HepG2 (cell line): ENCODE measurements around the gene BYSL. TPM values are rescaled to one million over a fixed set of nuclear protein-coding genes. Genes with fewer than 3 reads are reported as not detected.

Experiments used
- ATAC-seq: fragments of 200-7000 bp; cut with Tn5 transposase; 3 replicates; pipeline ENCODE4 v1.9.1; 2020; ENCODE audit warnings: mild to moderate bottlenecking, moderate library complexity
- BruUV-seq: library from RNA; stranded (reverse); fragments of 400-500 nt; replicated peaks from 2 replicates; lab custom pipeline; 2021; lab: Mats Ljungman, UMichigan
- CTCF ChIA-PET: fragments of 300-600 bp; formaldehyde crosslinking; extraction: SDS; loops from one replicate; lab custom pipeline; 2021; ENCODE audit warnings: low total read pairs, inconsistent platforms, low intra/inter-chr PET ratio; lab: Yijun Ruan, JAX
- POLR2A ChIA-PET: fragments of 350-600 bp; sonication (Branson Sonifier 250); formaldehyde crosslinking; loops from one replicate; lab custom pipeline; 2020; ENCODE audit warnings: antibody characterized with exemption, inconsistent platforms; lab: Yijun Ruan, JAX
- DNase-seq: peaks from one replicate; pipeline ENCODE4 v3.0.0-alpha.2; 2015; ENCODE audit warnings: low spot score
- FAIRE-seq: peaks from 3 replicates; lab custom pipeline; 2011; peaks lifted over from hg19 to GRCh38; lab: Jason Lieb, UNC
- H2AFZ ChIP-seq: one replicate; pipeline ENCODE4 v1.6.1; 2011; ENCODE audit warnings: low read length, inconsistent platforms
- H3K27ac ChIP-seq: fragments of 300-600 bp; 3 replicates; pipeline ENCODE4 v1.8.0; 2011; ENCODE audit warnings: mixed run types, mild to moderate bottlenecking, mixed read lengths, low read length, inconsistent platforms; ENCODE audit not compliant: insufficient read depth; ENCODE audit errors: extremely low read length
- H3K27me3 ChIP-seq, 2 experiments: fragments of 200-600 bp in 1 of 2; 2 replicates in 1 of 2; 3 replicates in 1 of 2; pipeline versions ENCODE4 v1.6.0 to v1.8.0; 2011; ENCODE audit warnings: low read length in 2 of 2, mild to moderate bottlenecking in 2 of 2, moderate library complexity in 2 of 2, inconsistent platforms in 1 of 2; ENCODE audit not compliant: insufficient read depth in 2 of 2, control insufficient read depth in 1 of 2
- H3K36me3 ChIP-seq, 2 experiments: fragments of 200-600 bp in 1 of 2; replicated peaks in 1 of 2; 2 replicates in 1 of 2; 3 replicates in 1 of 2; pipeline versions ENCODE4 v1.5.1 to v1.8.0; 2011; ENCODE audit warnings: low read length in 2 of 2, inconsistent platforms in 1 of 2; ENCODE audit not compliant: insufficient read depth in 2 of 2, control insufficient read depth in 1 of 2
- H3K4me1 ChIP-seq: 2 replicates; pipeline ENCODE4 v1.5.1; 2012; ENCODE audit warnings: low read length, inconsistent platforms; ENCODE audit not compliant: insufficient read depth
- H3K4me2 ChIP-seq: 2 replicates; pipeline ENCODE4 v1.6.0; 2011; ENCODE audit warnings: low read depth, low read length, inconsistent platforms
- H3K4me3 ChIP-seq, 3 experiments: fragments of 200-600 bp in 1 of 3; sonication (generic), shearing (Covaris generic) in 1 of 3; replicated peaks in 1 of 3; 2 replicates each; pipeline ENCODE4 v1.5.1; 2011 to 2016; ENCODE audit warnings: low read length in 3 of 3, inconsistent platforms in 2 of 3, low read depth in 2 of 3, mild to moderate bottlenecking in 2 of 3, control low read depth in 1 of 3, mixed read lengths in 1 of 3; ENCODE audit not compliant: insufficient read depth in 1 of 3
- H3K79me2 ChIP-seq: one replicate; pipeline ENCODE4 v1.6.1; 2011; ENCODE audit warnings: low read length, inconsistent platforms; ENCODE audit not compliant: insufficient read depth
- H3K9ac ChIP-seq: 2 replicates; pipeline ENCODE4 v1.6.0; 2011; ENCODE audit warnings: mild to moderate bottlenecking, low read depth, low read length, inconsistent platforms; ENCODE audit not compliant: insufficient read depth
- H3K9me3 ChIP-seq: 2 replicates; pipeline ENCODE4 v1.5.1; 2012; ENCODE audit warnings: mild to moderate bottlenecking, low read length
- H4K20me1 ChIP-seq: 2 replicates; pipeline ENCODE4 v1.6.0; 2011; ENCODE audit warnings: inconsistent platforms, mild to moderate bottlenecking, low read length, moderate library complexity; ENCODE audit not compliant: insufficient read depth
- ARID3A ChIP-seq: IDR thresholded peaks from 2 replicates; pipeline ENCODE4 v1.6.1; 2012; ENCODE audit warnings: low read depth, low read length, improper control_type of control experiment
- CEBPB ChIP-seq: IDR thresholded peaks from 2 replicates; pipeline ENCODE4 v1.6.1; 2011; ENCODE audit warnings: low read depth, low read length, improper control_type of control experiment, borderline replicate concordance
- FOXA1 ChIP-seq, 2 experiments: fragments of 450-650 bp in 1 of 2; sonication (generic) in 1 of 2; formaldehyde crosslinking in 1 of 2; IDR thresholded peaks; 2 replicates each; pipeline versions ENCODE4 v1.4.0 to v1.6.1; 2016 to 2020; ENCODE audit warnings: missing genetic modification reagents in 1 of 2
- FOXA3 ChIP-seq: IDR thresholded peaks from 2 replicates; pipeline ENCODE4 v1.6.1; 2016; ENCODE audit warnings: missing genetic modification reagents, missing compliant biosample characterization
- FOXK2 ChIP-seq: fragments of 450-650 bp; IDR thresholded peaks from 2 replicates; pipeline ENCODE4 v1.6.1; 2016
- FOXP1 ChIP-seq, 2 experiments: fragments of 450-650 bp in 1 of 2; IDR thresholded peaks; 2 replicates each; pipeline ENCODE4 v1.6.1; 2017 to 2018; ENCODE audit warnings: antibody characterized with exemption in 1 of 2
- SRF ChIP-seq: IDR thresholded peaks from 2 replicates; pipeline ENCODE4 v1.6.1; 2011; ENCODE audit warnings: mild to moderate bottlenecking, low read depth, low read length, moderate library complexity
- SRSF1 ChIP-seq: fragments of 200-400 bp; formaldehyde crosslinking; optimal IDR thresholded peaks from 2 replicates; pipeline ENCODE3; 2017; ENCODE audit warnings: mild to moderate bottlenecking, low read depth, low read length, moderate library complexity
- SUZ12 ChIP-seq: fragments of 150-350 bp; IDR thresholded peaks from 2 replicates; pipeline ENCODE4 v1.6.1; 2014; ENCODE audit warnings: low read depth, low read length
- ZBTB20 ChIP-seq: sonication (generic); formaldehyde crosslinking; IDR thresholded peaks from 2 replicates; pipeline ENCODE4 v1.8.1; 2023; ENCODE audit warnings: missing genetic modification reagents, low read depth, mild to moderate bottlenecking, borderline replicate concordance
- WGBS: methylation state at CpG from one replicate; pipeline ENCODE4 v1.1.6; 2017; ENCODE audit warnings: low lambda C conversion rate; 5-methylcytosine and 5-hydroxymethylcytosine counted together
- in situ Hi-C: cut with HindIII; loops from 2 replicates; pipeline ENCODE4 v1.10.0; 2017; ENCODE audit warnings: low pct_unique_long_range_greater_than_20kb; ENCODE audit not compliant: extremely low pct_ligation_motif_present
- intact Hi-C: fragments of 100-400 bp; cut with micrococcal nuclease; formaldehyde crosslinking; loops from one replicate; pipeline ENCODE4 v1.10.0; 2022; ENCODE audit not compliant: unreplicated experiment
- polyA plus RNA-seq, 8 experiments: library from polyadenylated mRNA; depleted of rRNA in 3 of 8; stranded (reverse) in 7 of 8; unstranded in 1 of 8; fragments of >200 nt; fragmentation: Illumina TruSeq in 4 of 8; extraction: Trizol in 4 of 8; gene quantifications; 2 replicates each; pipeline versions ENCODE4 v1.2.1 to v1.2.3, GENCODE V29; 2011 to 2016; ENCODE audit warnings: low read depth in 4 of 8, missing spikeins in 1 of 8, mixed read lengths in 1 of 8; ENCODE audit not compliant: insufficient read depth in 1 of 8
- total RNA-seq, 5 experiments: library from RNA; depleted of rRNA; stranded (reverse); fragments of >200 nt; fragmentation: Illumina TruSeq; extraction: Trizol; gene quantifications; 2 replicates each; pipeline ENCODE4 v1.2.3, GENCODE V29; 2016; ENCODE audit warnings: low read depth in 1 of 5
- TF ChIP-seq, protein P1 (sequence below): sonication (generic); formaldehyde crosslinking; conservative IDR thresholded peaks from 2 replicates; pipeline ENCODE4 v1.4.0; 2020; ENCODE audit warnings: mild to moderate bottlenecking, missing genetic modification reagents, moderate library complexity

BYSL gene
- total and polyA plus RNA-seq, 2 of the 13 experiments (the other 11 are each of a cell fraction or from before 2014, with no cell fraction given) = 27.9 to 28.6 TPM

DNA sequence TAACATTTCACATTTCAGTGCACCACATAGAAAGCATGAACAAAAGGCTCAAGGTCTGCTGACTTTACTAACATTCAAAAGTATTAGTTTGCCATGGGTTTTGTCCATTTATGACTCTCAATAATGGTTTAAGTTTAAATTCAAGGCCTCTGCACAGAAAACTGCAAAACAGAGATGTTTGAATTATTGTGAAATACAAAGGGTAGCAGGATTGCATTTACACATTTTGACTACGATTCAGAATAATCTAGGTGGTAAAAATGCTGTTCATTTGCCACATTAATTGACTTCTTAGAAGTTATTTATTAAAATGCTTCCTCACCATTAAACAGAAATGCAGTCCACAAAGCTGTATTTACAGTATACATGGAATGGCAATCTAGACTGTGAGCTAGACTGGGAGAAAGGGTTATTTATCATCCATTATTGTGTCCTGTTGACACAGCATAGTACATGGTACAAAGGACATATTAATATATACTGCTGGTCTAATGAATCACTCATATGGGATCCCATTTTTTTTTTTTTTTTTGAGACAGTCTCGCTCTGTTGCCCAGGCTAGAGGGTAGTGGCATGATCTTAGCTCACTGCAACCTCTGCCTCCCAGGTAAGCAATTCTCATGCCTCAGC, 44.1 kb upstream of the BYSL start:
- BruUV-seq = no TSS peak

More for the DNA sequence above, 44.1 kb upstream of the BYSL start:
- no peaks in the 10 kb centered on the region for H3K27me3 ChIP-seq
- H3K9me3 ChIP-seq = no peaks in the 10 kb centered on the region
- H2AFZ ChIP-seq = no peak overlapping the region
- DNase-seq = peak; percentile 68
- H3K4me1 ChIP-seq = peaks cover 29% of the 10 kb centered on the region
- H4K20me1 ChIP-seq = no peaks in the 10 kb centered on the region
- H3K4me3 ChIP-seq = no peak overlapping the region
- no peak overlapping the region for H3K4me2 ChIP-seq
- CTCF ChIA-PET = no interaction called here
- H3K36me3 ChIP-seq = no peaks in the 10 kb centered on the region
- intact Hi-C loops = no loop called here
- 82% methylated on average over 2 of the region's 2 CpGs for WGBS
- in situ Hi-C loops = no loop called here
- ATAC-seq = peak; percentile 96
- no peaks in the 10 kb centered on the region for H3K79me2 ChIP-seq
- TF ChIP-seq FOXA1 (IDR thresholded peaks at IDR 0.05) (peak; percentile 79), FOXA1 (CRISPR knock-in tag; IDR thresholded peaks at IDR 0.05) (peak; percentile 40; the same call in 1 of the 2 replicates), ZBTB20 (CRISPR knock-in tag) (peak; percentile 42; the same call in 1 of the 2 replicates), SUZ12 (no peak), FOXA3 (CRISPR knock-in tag) (0 out of 2 replicates have a peak, but pooled peaks have one; percentile 15), SRSF1 (no peak), SRF (no peak), ARID3A (peak; percentile 94), CEBPB (peak; percentile 66), FOXP1 (IDR thresholded peaks at IDR 0.05) (0 out of 2 replicates have a peak, but pooled peaks have one; percentile 41), FOXP1 (CRISPR knock-in tag; IDR thresholded peaks at IDR 0.05) (peak; percentile 50; the same call in 1 of the 2 replicates), FOXK2 (peak; percentile 52; the same call in 1 of the 2 replicates)
- TF ChIP-seq, protein P1, sequence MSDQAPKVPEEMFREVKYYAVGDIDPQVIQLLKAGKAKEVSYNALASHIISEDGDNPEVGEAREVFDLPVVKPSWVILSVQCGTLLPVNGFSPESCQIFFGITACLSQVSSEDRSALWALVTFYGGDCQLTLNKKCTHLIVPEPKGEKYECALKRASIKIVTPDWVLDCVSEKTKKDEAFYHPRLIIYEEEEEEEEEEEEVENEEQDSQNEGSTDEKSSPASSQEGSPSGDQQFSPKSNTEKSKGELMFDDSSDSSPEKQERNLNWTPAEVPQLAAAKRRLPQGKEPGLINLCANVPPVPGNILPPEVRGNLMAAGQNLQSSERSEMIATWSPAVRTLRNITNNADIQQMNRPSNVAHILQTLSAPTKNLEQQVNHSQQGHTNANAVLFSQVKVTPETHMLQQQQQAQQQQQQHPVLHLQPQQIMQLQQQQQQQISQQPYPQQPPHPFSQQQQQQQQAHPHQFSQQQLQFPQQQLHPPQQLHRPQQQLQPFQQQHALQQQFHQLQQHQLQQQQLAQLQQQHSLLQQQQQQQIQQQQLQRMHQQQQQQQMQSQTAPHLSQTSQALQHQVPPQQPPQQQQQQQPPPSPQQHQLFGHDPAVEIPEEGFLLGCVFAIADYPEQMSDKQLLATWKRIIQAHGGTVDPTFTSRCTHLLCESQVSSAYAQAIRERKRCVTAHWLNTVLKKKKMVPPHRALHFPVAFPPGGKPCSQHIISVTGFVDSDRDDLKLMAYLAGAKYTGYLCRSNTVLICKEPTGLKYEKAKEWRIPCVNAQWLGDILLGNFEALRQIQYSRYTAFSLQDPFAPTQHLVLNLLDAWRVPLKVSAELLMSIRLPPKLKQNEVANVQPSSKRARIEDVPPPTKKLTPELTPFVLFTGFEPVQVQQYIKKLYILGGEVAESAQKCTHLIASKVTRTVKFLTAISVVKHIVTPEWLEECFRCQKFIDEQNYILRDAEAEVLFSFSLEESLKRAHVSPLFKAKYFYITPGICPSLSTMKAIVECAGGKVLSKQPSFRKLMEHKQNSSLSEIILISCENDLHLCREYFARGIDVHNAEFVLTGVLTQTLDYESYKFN (CRISPR knock-in tag) = 0 out of 2 replicates have a peak, but pooled peaks have one; percentile 24
- H3K27ac ChIP-seq = peak overlapping the region; percentile 25
- POLR2A ChIA-PET = interaction anchor here (1.5 to 1.6 kb wide), 2 partner anchors 18 to 44 kb away, joined by 4 read pairs; partner anchors contain the start of genes BYSL, MED20 and USP49
- no peak overlapping the region for H3K9ac ChIP-seq
- no peak for FAIRE-seq
